ENCODE results near the gene NYAP2.

DNA sequence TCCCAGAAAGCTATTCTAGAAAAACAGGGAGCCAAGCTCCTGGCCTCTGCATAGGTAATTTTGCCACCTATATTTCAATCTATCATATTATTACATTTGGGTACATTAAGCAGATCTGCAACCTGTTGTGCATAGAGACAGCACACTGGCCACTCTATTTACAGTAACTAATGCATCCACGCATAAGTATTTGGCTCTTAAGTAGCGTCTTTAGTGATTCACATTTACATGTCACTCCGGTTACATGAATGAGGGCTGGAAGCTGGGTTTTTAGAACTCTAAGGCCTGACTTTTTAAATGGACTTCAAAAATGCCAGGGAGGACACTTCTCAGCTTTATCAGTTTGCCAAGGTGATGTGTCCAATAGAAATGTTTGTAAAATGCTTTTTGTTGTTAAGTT lies 97.7 kb downstream of the NYAP2 start:
- TF ChIP-seq, protein P1, sequence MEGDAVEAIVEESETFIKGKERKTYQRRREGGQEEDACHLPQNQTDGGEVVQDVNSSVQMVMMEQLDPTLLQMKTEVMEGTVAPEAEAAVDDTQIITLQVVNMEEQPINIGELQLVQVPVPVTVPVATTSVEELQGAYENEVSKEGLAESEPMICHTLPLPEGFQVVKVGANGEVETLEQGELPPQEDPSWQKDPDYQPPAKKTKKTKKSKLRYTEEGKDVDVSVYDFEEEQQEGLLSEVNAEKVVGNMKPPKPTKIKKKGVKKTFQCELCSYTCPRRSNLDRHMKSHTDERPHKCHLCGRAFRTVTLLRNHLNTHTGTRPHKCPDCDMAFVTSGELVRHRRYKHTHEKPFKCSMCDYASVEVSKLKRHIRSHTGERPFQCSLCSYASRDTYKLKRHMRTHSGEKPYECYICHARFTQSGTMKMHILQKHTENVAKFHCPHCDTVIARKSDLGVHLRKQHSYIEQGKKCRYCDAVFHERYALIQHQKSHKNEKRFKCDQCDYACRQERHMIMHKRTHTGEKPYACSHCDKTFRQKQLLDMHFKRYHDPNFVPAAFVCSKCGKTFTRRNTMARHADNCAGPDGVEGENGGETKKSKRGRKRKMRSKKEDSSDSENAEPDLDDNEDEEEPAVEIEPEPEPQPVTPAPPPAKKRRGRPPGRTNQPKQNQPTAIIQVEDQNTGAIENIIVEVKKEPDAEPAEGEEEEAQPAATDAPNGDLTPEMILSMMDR (IDR thresholded peaks at IDR 0.05) = no peak
- no peak for TF ChIP-seq POLR2A (IDR thresholded peaks at IDR 0.05)
